Neural progenitor cell (in vitro differentiated cells): ENCODE measurements around the gene PRPF38B. TPM values are rescaled to one million over a fixed set of nuclear protein-coding genes. Genes with fewer than 3 reads are reported as not detected.
"Not testable (repeated sequence)": the region's sequence is repeated elsewhere in the genome, so short reads cannot be mapped to it uniquely, and the experiment has no call there.

Experiments
- DNase-seq: peaks from one replicate; pipeline ENCODE4 v3.0.0-alpha.2; 2016; ENCODE audit warnings: low spot score
- H2AFZ ChIP-seq: fragments of 200-600 bp; sonication (generic); replicated peaks from 2 replicates; pipeline ENCODE4 v1.6.1; 2016; ENCODE audit warnings: antibody characterized with exemption
- H3F3A ChIP-seq: fragments of 200-600 bp; sonication (generic); 2 replicates; pipeline ENCODE4 v1.6.1; 2016; ENCODE audit warnings: antibody characterized with exemption, low read depth
- H3K27ac ChIP-seq: fragments of 200-600 bp; sonication (generic); 2 replicates; pipeline ENCODE4 v1.5.1; 2016; ENCODE audit warnings: mild to moderate bottlenecking
- H3K27me3 ChIP-seq: fragments of 200-600 bp; sonication (generic); 2 replicates; pipeline ENCODE4 v1.6.1; 2016; ENCODE audit warnings: mild to moderate bottlenecking, moderate library complexity
- H3K36me3 ChIP-seq: fragments of 200-600 bp; sonication (generic); 2 replicates; pipeline ENCODE4 v1.5.1; 2016
- H3K4me1 ChIP-seq: fragments of 200-600 bp; sonication (generic); 2 replicates; pipeline ENCODE4 v1.6.1; 2016; ENCODE audit warnings: mixed run types
- H3K4me2 ChIP-seq: fragments of 200-600 bp; sonication (generic); 2 replicates; pipeline ENCODE4 v1.6.1; 2016
- H3K4me3 ChIP-seq: fragments of 200-600 bp; sonication (generic); 2 replicates; pipeline ENCODE4 v1.5.1; 2016
- H3K79me2 ChIP-seq: fragments of 200-600 bp; sonication (generic); 2 replicates; pipeline ENCODE4 v1.6.1; 2016; ENCODE audit warnings: low read depth
- H3K9ac ChIP-seq: fragments of 200-600 bp; sonication (generic); 2 replicates; pipeline ENCODE4 v1.6.1; 2016
- H3K9me3 ChIP-seq: fragments of 200-600 bp; sonication (generic); 2 replicates; pipeline ENCODE4 v1.5.1; 2016; ENCODE audit warnings: low read depth
- H4K20me1 ChIP-seq: fragments of 200-600 bp; sonication (generic); 2 replicates; pipeline ENCODE4 v1.6.1; 2016; ENCODE audit warnings: low read depth
- H3K27ac Mint-ChIP-seq: 3 replicates; pipeline ENCODE4 v1.8.0; 2021; ENCODE audit warnings: mixed read lengths
- H3K27me3 Mint-ChIP-seq: 2 replicates; pipeline ENCODE4 v1.8.0; 2022; ENCODE audit warnings: low read depth, mild to moderate bottlenecking, inconsistent platforms, moderate library complexity, mixed read lengths; ENCODE audit not compliant: insufficient read depth
- H3K36me3 Mint-ChIP-seq: 3 replicates; pipeline ENCODE4 v1.8.0; 2021; ENCODE audit warnings: mixed read lengths
- H3K4me1 Mint-ChIP-seq: 3 replicates; pipeline ENCODE4 v1.8.0; 2021; ENCODE audit warnings: mixed read lengths
- H3K4me3 Mint-ChIP-seq: 3 replicates; pipeline ENCODE4 v1.8.0; 2021; ENCODE audit warnings: mild to moderate bottlenecking, moderate library complexity, mixed read lengths
- H3K9me3 Mint-ChIP-seq: 3 replicates; pipeline ENCODE4 v1.8.0; 2020; ENCODE audit warnings: mixed read lengths
- CTCF ChIP-seq: fragments of 200-600 bp; sonication (generic); IDR thresholded peaks from 2 replicates; pipeline ENCODE4 v1.5.1; 2017; ENCODE audit warnings: antibody characterized with exemption, mild to moderate bottlenecking
- EZH2 ChIP-seq: fragments of 200-600 bp; sonication (generic); IDR thresholded peaks from 2 replicates; pipeline ENCODE4 v1.6.1; 2017; ENCODE audit warnings: antibody characterized with exemption, mild to moderate bottlenecking, moderate library complexity
- EZH2phosphoT487 ChIP-seq: fragments of 200-600 bp; sonication (generic); IDR thresholded peaks from 2 replicates; pipeline ENCODE4 v1.6.1; 2017; ENCODE audit warnings: antibody characterized with exemption
- total RNA-seq: library from RNA; depleted of rRNA; stranded (reverse); fragments of >200 nt; gene quantifications from 2 replicates; pipeline ENCODE4 v1.2.3, GENCODE V29; 2015; ENCODE audit warnings: low replicate concordance

PRPF38B gene
- total RNA-seq, 1 donor from 2014 or later = 40.7 TPM

GRCh38 chr1:108695535-108695934 lies 3.4 kb downstream of the PRPF38B start:
- Histone ChIP-seq H3K4me2 (peak overlapping the region; percentile 99), H3K9ac (no peak overlapping the region), H2AFZ (no peak overlapping the region), H3K9me3 (no peaks in the 10 kb centered on the region), H3F3A (peaks cover 50% of the 10 kb centered on the region), H4K20me1 (peaks cover 40% of the 10 kb centered on the region), H3K36me3 (peaks cover 55% of the 10 kb centered on the region), H3K79me2 (peaks cover 70% of the 10 kb centered on the region), H3K27me3 (no peaks in the 10 kb centered on the region), H3K4me3 (peak overlapping the region; percentile 94), H3K27ac (no peak overlapping the region), H3K4me1 (peaks cover 26% of the 10 kb centered on the region)
- H3K9me3 Mint-ChIP-seq = no peaks in the 10 kb centered on the region
- TF ChIP-seq EZH2 (no peak), EZH2phosphoT487 (no peak), CTCF (no peak)
- H3K4me3 Mint-ChIP-seq = no peak overlapping the region
- H3K4me1 Mint-ChIP-seq = peaks cover 27% of the 10 kb centered on the region
- peaks cover 2% of the 10 kb centered on the region for H3K27me3 Mint-ChIP-seq
- H3K27ac Mint-ChIP-seq = no peak overlapping the region
- peaks cover 19% of the 10 kb centered on the region for H3K36me3 Mint-ChIP-seq
- DNase-seq = no peak

GRCh38 chr1:108699375-108700332 lies 7.5 kb downstream of the PRPF38B start:
- H3K27me3 Mint-ChIP-seq = no peaks in the 10 kb centered on the region
- peaks cover 32% of the 10 kb centered on the region for H3K79me2 ChIP-seq
- H3K36me3 Mint-ChIP-seq = peaks cover 23% of the 10 kb centered on the region
- H3K36me3 ChIP-seq = peaks cover 56% of the 10 kb centered on the region
- no peak overlapping the region for H3K4me2 ChIP-seq
- H3F3A ChIP-seq = peaks cover 58% of the 10 kb centered on the region
- no peak overlapping the region for H3K27ac ChIP-seq
- TF ChIP-seq EZH2 = no peak
- no peak for TF ChIP-seq CTCF
- TF ChIP-seq EZH2phosphoT487 = no peak
- no peak for DNase-seq
- H2AFZ ChIP-seq = no peak overlapping the region
- H3K27me3 ChIP-seq = no peaks in the 10 kb centered on the region
- H3K9me3 ChIP-seq = no peaks in the 10 kb centered on the region
- H3K9me3 Mint-ChIP-seq = no peaks in the 10 kb centered on the region
- no peak overlapping the region for H3K4me3 ChIP-seq
- peaks cover 18% of the 10 kb centered on the region for H4K20me1 ChIP-seq
- no peak overlapping the region for H3K4me3 Mint-ChIP-seq
- H3K4me1 Mint-ChIP-seq = peaks cover 5% of the 10 kb centered on the region
- H3K4me1 ChIP-seq = peaks cover 9% of the 10 kb centered on the region
- H3K27ac Mint-ChIP-seq = no peak overlapping the region
- H3K9ac ChIP-seq = no peak overlapping the region

GRCh38 chr1:108701176-108701849 lies 9.2 kb downstream of the PRPF38B start:
- Histone ChIP-seq H3K27ac (no peak overlapping the region), H3K4me2 (no peak overlapping the region), H4K20me1 (peaks cover under 1% of the 10 kb centered on the region), H3K9me3 (no peaks in the 10 kb centered on the region), H3K4me3 (no peak overlapping the region), H3K36me3 (peaks cover 41% of the 10 kb centered on the region), H3K4me1 (no peaks in the 10 kb centered on the region), H2AFZ (no peak overlapping the region), H3K27me3 (no peaks in the 10 kb centered on the region), H3F3A (peaks cover 58% of the 10 kb centered on the region), H3K79me2 (peaks cover 15% of the 10 kb centered on the region), H3K9ac (no peak overlapping the region)
- DNase-seq = no peak
- Mint-ChIP-seq H3K36me3 (peaks cover 22% of the 10 kb centered on the region), H3K9me3 (no peaks in the 10 kb centered on the region), H3K4me1 (no peaks in the 10 kb centered on the region), H3K27me3 (peaks cover 2% of the 10 kb centered on the region), H3K4me3 (no peak overlapping the region), H3K27ac (no peak overlapping the region)
- TF ChIP-seq CTCF (no peak), EZH2phosphoT487 (no peak), EZH2 (no peak)

GRCh38 chr1:108702109-108702508 lies 10.0 kb downstream of the PRPF38B start:
- not testable (repeated sequence) for H3K27me3 ChIP-seq, H3K27ac Mint-ChIP-seq, H3K79me2 ChIP-seq, H3K27ac ChIP-seq, H3K27me3 Mint-ChIP-seq, H4K20me1 ChIP-seq, H3K9ac ChIP-seq, H3K4me1 Mint-ChIP-seq, H3K4me3 Mint-ChIP-seq, DNase-seq, H3K4me3 ChIP-seq, H3K4me2 ChIP-seq, H3K4me1 ChIP-seq, H3K9me3 ChIP-seq, H2AFZ ChIP-seq, H3K9me3 Mint-ChIP-seq
- Histone ChIP-seq H3K36me3 (peaks cover 33% of the 10 kb centered on the region), H3F3A (peaks cover 57% of the 10 kb centered on the region)
- peaks cover 20% of the 10 kb centered on the region for H3K36me3 Mint-ChIP-seq
